ENCODE data around the gene CELF3.

CELF3 gene

GRCh38 chr1:151729966-151730291 is 13.3 kb upstream of the CELF3 start:
- TF ChIP-seq CTCF (IDR thresholded peaks at IDR 0.05; ENCODE audit: borderline replicate concordance, control extremely low read depth, extremely low read depth, insufficient read depth, missing control alignments): no peak
- in situ Hi-C loops (cut with MboI; ENCODE audit: low sequenced_read_pairs, unreplicated experiment): no loop called here
- DNase-seq (ENCODE audit: low spot score): peak; percentile 6

GRCh38 chr1:151729157-151729965 is 12.8 kb upstream of the CELF3 start:
- in situ Hi-C loops (cut with MboI; ENCODE audit: low sequenced_read_pairs, unreplicated experiment): no loop called here
- TF ChIP-seq CTCF (IDR thresholded peaks at IDR 0.05; ENCODE audit: borderline replicate concordance, control extremely low read depth, extremely low read depth, insufficient read depth, missing control alignments): no peak
- DNase-seq (ENCODE audit: low spot score): peak; percentile 9

GRCh38 chr1:151728151-151729054 is 11.8 kb upstream of the CELF3 start:
- in situ Hi-C loops (cut with MboI; ENCODE audit: low sequenced_read_pairs, unreplicated experiment): no loop called here
- TF ChIP-seq CTCF (IDR thresholded peaks at IDR 0.05; ENCODE audit: borderline replicate concordance, control extremely low read depth, extremely low read depth, insufficient read depth, missing control alignments): no peak
- peak; percentile 7 for DNase-seq (ENCODE audit: low spot score)

GRCh38 chr1:151723726-151724370 is 7.2 kb upstream of the CELF3 start:
- DNase-seq (ENCODE audit: low spot score): peak; percentile 4
- in situ Hi-C loops (cut with MboI; ENCODE audit: low sequenced_read_pairs, unreplicated experiment): no loop called here
- no peak for TF ChIP-seq CTCF (IDR thresholded peaks at IDR 0.05; ENCODE audit: borderline replicate concordance, control extremely low read depth, extremely low read depth, insufficient read depth, missing control alignments)

- in situ Hi-C loops (cut with MboI; ENCODE audit: low sequenced_read_pairs, unreplicated experiment): no loop called here
- DNase-seq (ENCODE audit: low spot score): no peak
- TF ChIP-seq CTCF (IDR thresholded peaks at IDR 0.05; ENCODE audit: borderline replicate concordance, control extremely low read depth, extremely low read depth, insufficient read depth, missing control alignments): no peak
Observed at GRCh38 chr1:151721788-151722510, 5.3 kb upstream of the CELF3 start.
